Left kidney (tissue), 2 donors: ENCODE measurements around the gene LRRC57. TPM values are rescaled to one million over a fixed set of nuclear protein-coding genes. Genes with fewer than 3 reads are reported as not detected.

Source experiments
- DNase-seq: peaks from one replicate; pipeline ENCODE4 v3.0.0-alpha.2; 2013
- polyA plus RNA-seq: library from polyadenylated mRNA; unstranded; fragments of 120-200 nt; gene quantifications from one replicate; pipeline ENCODE4 v1.2.1, GENCODE V29; 2013; ENCODE audit not compliant: insufficient read length

The LRRC57 gene
- polyA plus RNA-seq, 1 donor: 27.1 TPM

DNA sequence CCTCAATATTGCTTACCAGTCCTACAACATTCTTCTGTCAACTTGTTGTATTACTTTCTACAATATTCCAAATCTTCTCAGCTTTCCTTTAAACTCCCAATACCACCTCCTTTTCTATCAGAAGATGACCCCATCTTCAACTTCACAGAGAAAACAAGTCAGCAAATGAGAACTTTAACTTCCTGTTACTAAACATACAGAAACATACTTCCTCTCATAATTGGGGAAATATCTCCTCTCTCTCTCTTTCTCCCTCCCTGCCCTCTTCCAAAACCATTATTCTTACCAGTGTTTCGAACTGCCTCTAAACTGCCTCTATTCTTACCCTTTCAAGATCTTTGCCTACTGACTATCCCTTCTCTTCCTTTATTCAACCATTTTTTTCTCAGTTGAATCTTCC lies 54.9 kb downstream of the LRRC57 start:
- DNase-seq: no peak

- no peak for DNase-seq
Measured at GRCh38 chr15:42491539-42492225, 56.9 kb downstream of the LRRC57 start.

- peak; percentile 92 for DNase-seq
Measured at GRCh38 chr15:42490671-42491538, 57.7 kb downstream of the LRRC57 start, which contains the start of gene ZNF106. Gene ZNF106 (minus strand): TSS chr15:42491141. CDS start chr15:42472289, 18,852 bp downstream.

DNA sequence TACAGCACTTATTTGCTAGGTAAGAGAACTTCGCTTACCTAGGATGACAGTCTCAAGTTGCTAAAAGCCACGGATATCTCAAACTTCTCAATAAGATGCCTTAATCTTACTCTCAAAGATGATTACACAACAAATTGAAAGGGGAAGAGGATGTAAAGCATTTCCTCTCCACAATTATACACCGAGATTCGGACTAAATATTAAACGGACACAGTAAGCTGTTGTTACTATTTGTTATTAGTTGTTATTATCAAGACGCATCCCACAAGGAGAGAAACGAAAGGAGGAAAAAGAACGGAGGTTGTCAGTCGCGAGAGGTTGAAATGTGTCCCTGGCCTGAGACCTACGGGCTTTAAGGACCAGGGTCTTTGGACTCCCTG lies 58.3 kb downstream of the LRRC57 start:
- peak; percentile 22 for DNase-seq

Other genes with a start within 250 kb of the LRRC57 start
- 37.5 TPM for gene CAPN3, start 189.3 kb downstream of the LRRC57 start, polyA plus RNA-seq
- 56.5 TPM for gene ZNF106, start 57.7 kb downstream of the LRRC57 start, polyA plus RNA-seq
- gene SNAP23, start 53.2 kb downstream of the LRRC57 start, polyA plus RNA-seq: 126 TPM
- gene HAUS2, start within 50 bp of the LRRC57 start, polyA plus RNA-seq: 27.2 TPM
- gene STARD9, start 26.8 kb upstream of the LRRC57 start, polyA plus RNA-seq: 14.3 TPM
- 19.2 TPM for gene CDAN1, start 188.3 kb upstream of the LRRC57 start, polyA plus RNA-seq